ENCODE results near the gene PPP2R3C.

DNA sequence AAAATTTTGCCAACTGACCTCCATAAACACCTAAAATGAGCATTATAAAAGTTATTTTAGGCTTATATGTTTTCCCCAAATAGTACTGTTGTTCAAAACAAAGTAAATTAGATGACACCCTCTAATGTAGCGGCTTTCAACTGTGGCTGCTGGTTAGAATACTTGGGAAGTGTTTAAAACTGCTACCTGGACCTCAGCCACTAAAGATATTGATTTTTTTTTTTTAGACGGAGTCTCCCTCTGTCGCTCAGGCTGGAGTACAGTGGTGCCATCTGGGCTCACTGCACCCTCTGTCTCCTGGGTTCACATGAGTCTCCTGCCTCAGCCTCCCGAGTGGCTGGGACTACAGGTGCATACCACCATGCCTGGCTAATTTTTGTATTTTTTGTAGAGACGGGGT is 16.8 kb upstream of the PPP2R3C start:
- TF ChIP-seq GATA1 (IDR thresholded peaks at IDR 0.05; ENCODE audit: low read depth, low read length), result no peak
- no peak for TF ChIP-seq POLR2A (IDR thresholded peaks at IDR 0.05; ENCODE audit: low read length)

Data from erythroblast (primary cell).